HG02981 (cell line): Measurements from ENCODE around the gene THTPA.
A peak's percentile ranks its signal among the peaks of the same experiment; 100 is the strongest.

Experiments
- ATAC-seq: cut with Tn5 transposase; IDR thresholded peaks from one replicate; pipeline ENCODE4 v1.9.1; 2021; ENCODE audit warnings: mild to moderate bottlenecking, moderate library complexity; ENCODE audit not compliant: unreplicated experiment

The THTPA gene, protein sequence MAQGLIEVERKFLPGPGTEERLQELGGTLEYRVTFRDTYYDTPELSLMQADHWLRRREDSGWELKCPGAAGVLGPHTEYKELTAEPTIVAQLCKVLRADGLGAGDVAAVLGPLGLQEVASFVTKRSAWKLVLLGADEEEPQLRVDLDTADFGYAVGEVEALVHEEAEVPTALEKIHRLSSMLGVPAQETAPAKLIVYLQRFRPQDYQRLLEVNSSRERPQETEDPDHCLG

DNA sequence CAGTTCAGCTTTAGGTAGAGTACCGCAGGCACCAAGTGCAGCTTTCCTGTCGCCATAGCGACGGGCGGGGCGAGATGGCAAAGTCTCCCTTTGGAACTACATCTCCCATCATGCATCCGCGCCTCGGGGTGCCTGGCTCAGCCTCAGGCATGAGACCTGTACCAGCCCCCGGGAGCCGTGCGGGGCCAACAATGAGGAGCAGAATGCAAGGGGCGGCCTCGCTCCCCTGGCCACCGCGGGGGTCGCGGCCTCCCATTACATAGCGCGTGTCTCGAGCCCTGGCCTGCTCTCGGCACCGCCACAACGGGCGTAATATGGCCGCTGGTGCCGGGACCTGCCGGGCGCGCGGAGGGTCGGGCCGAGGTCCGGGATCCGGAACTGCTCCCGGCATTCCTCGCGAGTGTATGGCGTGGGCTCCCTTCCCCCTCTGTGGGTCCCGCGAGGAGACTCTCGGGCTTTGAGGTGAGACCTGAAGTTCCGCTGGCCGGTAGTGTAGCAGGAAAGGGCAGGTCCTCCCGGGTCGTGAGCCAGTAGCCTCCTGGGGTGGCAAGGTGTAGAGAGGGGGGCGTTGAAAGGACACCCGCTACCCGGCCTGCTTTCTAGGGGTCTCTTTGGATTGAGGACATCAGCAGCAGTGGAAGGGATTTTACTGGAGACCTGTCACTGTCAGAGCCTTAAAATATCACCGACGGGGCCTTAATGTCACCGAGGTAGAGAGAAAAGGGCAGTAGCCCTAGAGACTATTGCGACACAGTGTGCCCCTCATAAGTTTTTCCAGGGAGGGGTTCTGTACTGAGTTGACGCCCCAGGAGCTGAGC, at the start of gene THTPA:
TSS of gene THTPA (plus strand) at position 390 of the 818 bp plus-strand sequence. CDS start 487 bp downstream, outside the sequence.
- ATAC-seq: peak; percentile 81

DNA sequence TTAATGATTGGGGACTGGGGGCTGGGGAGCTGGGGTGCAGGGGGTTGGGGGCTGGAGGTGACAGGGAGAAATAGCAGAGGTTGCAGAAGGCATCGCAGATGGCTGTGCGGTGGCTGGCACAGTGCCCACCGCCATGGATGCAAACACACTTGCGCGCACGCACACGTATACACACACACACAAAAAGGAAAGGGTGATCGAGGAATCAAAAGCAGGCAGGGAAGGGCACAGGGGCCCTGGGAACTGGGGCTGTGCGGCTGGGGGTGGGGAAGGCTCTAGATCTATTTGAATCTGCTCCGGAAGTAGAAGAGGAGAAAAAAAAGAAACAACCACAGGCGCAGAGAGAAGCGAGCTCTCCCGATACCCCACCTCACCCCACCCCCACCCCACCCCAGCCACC, 43.9 kb upstream of the THTPA start:
- ATAC-seq: no peak

GRCh38 chr14:23513005-23513817, 42.9 kb upstream of the THTPA start:
- ATAC-seq: no peak

DNA sequence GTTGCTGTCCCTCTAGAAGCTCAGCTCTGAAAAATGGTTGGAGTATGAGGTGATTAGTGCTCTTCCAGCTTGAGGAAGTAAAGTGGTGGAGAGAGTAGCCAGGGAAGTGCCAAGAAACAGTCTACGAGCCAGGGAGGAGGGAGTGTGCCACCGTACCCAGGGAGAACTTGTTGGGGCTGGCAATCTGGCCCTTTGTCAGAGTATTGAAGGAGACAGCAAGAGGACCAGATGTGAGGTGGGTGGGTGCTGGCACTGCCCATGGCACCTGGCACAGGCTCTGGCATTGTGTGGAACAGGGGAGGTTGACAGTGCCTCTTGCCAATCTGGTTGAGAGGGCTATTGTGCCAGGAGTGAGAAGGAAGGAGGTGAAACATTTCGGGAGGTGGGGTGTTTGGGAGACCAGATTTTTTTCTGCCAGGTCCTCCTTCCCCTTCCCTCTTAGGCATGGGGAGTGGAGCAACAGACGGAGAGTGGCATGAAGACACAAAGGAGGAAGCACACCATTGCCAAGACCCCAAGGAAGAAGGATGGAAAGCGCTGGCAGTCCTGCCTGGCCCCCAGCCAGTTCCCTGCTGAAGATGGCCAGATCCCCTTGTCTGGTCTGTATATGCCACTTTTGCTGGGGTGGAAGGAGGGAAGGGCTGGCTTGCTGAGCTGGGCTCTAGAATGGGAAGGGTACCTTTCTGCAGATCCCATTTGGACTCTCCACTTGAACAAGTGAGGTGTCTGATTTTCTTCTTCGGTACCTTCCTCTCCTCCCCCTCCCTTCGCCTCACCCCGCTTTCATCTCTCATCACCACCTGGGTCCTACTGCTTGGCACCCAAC, 42.0 kb upstream of the THTPA start:
- no peak for ATAC-seq

- no peak for ATAC-seq
Observed at GRCh38 chr14:23514644-23514957, 41.5 kb upstream of the THTPA start.

DNA sequence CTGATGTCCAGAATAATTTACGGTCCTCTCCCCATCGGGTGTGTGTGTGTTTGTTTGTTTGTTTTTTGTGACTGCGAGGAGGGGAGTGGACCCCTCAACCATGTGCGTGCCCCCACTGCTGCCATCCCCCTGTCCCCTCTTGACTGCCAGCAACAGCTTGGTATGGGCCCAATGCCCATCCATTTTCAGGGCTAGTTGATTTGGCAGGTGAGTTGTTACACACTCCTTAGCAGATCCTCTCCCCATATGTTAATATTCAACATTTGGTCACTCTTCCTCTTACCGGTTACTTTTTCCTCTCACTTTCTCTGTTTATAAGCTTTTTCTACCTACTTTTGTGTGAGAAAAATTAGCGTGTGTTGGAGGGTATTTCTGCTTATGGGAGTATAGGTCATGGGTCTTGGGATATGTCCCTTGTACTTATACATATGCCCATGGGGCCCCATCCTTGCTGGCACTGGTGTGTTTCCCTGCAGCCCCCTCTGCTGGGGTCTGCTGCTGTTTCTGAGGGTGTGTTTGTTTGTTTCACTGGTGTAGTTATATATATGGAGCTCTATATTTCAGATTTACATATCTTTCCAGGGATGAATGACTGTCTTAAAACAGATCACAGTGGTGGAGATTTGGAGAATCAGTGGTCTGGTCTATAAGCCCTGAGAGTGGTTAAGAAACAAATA, 38.3 kb upstream of the THTPA start:
- no peak for ATAC-seq

DNA sequence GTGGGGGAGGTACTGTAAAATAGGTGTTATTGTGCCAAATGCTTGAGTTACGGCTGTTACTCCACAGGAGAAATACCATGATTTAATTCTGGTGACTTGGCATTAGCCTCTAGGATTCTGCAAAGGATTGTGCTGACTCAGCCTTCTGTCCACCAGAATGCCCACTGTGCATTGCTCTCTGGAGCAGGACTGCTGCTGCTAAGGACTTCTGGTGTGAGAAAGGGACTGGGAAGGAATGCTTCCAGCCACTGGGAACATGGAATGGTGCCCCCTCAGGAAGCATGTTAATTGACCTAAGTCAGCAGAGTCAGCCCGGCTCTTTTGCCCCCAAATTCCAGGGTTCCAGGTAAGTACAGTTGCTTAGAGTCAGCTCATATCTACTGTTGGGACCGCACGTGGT, 37.4 kb upstream of the THTPA start:
- ATAC-seq: no peak

- ATAC-seq: no peak
Observed at GRCh38 chr14:23520899-23521533, 35.1 kb upstream of the THTPA start.

- no peak for ATAC-seq
Observed at GRCh38 chr14:23521785-23522640, 34.1 kb upstream of the THTPA start.

DNA sequence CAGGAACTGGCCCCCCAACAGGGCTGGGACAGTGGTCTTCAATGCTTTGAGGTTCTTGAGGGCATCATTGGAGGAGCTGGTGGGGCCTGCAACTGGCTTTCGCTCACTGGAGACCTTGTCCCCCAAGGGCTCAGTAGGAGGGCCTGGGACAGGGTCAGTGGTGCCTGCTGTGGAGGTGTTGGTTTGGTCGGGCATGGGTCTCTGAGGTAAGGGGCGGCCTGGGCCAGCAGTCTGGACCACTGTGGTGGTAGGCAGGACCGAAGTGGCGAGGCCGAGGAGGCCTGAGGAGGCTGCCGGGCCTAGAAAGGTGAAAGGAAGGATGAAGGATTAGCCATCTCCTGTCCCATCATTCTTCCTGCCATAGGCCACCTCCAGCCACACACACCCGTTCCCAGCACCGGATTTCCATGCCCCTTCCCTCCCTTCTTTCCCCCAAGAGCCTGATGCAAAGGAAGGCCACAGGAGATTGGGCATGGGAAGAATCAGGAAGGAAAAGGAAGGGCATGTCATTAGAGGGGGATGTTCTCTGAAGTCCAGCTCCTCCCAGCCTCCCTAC, 33.4 kb upstream of the THTPA start:
- no peak for ATAC-seq

- ATAC-seq: no peak
Observed at GRCh38 chr14:23523229-23524016, 32.6 kb upstream of the THTPA start.

DNA sequence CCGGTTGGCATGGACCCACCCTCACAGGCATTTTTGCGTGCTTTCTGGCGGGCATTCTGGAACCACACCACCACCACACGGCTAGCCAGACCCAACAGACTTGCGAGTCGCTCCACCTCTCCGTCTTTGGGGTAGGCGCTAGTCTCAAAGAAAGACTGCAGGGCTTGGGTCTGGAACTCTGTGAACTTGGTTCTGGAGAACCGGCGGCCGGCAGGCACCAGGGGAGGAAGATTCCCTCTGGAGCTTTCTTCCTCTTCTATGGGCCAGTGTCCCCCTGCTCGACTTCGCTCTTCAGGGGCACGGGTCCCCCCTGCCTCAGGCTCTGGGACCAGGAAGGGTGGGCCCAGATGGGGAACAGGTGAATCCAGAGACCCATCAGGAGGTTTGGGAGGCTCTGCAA, 31.1 kb upstream of the THTPA start:
- ATAC-seq: no peak

GRCh38 chr14:23525611-23526010, 30.5 kb upstream of the THTPA start:
- ATAC-seq: no peak

- ATAC-seq: no peak
Observed at GRCh38 chr14:23528555-23528954, 27.5 kb upstream of the THTPA start.

GRCh38 chr14:23529016-23529415, 27.1 kb upstream of the THTPA start:
- no peak for ATAC-seq

DNA sequence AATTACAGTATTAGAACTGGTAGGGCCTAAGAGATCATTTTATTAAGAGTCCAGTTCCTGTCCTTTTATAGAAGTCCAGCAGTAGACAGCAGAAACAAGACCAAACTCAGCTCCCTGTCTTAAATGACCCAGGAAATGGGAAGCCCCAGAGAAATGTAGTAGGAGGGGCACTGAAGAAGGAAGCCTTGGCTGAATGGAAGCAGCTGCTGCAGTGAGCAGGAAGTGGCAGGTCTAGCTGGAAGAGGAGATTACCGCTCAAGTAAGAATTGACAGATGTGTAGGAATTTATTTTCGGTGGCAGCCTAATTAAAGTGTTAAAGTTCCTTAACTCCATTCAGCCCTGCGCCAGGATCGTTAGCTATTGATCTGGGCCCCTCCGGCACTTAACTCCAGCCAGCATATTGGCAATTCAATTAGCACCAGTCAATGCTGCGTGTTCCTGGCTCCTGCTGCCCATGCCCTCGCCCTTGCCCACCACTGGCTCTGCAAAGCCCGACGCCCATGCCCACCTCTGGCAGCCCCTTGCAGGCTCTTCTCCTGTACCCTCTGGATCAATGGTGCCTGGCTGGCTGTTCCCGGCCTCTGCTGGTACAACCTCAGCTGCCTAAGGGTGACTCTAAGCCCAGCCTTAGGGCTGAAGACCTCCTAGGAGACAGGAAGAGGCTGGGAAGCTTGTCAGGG, 25.6 kb upstream of the THTPA start:
- ATAC-seq: no peak

DNA sequence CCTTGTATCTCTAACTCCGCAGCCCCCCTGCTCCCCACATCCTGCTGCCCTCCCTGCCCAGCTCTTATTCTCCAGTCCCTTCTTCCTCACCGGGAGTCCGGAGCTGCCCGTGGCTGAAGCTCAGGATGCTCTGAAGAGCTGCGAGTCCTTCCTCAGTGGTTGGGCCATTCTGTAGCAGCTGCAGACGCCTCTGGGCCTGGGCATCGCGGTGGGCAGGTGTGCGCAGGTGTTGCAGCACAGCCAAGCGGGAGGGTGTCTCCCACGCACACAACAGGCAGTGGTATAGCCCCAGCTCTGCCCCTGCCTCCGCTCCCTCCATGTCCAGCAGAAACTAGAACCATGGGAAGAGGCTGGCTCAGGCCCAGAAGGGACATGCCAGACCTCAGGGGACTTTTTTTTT, 24.7 kb upstream of the THTPA start:
- no peak for ATAC-seq
